HG02943 (cell line): ENCODE results near the gene ZNF563.

Source experiments
- ATAC-seq: cut with Tn5 transposase; IDR thresholded peaks from one replicate; pipeline ENCODE4 v1.9.1; 2021; ENCODE audit warnings: mild to moderate bottlenecking, low read depth, moderate library complexity; ENCODE audit not compliant: unreplicated experiment

ZNF563 gene

GRCh38 chr19:12295191-12295590 lies 38.2 kb downstream of the ZNF563 start:
- no peak for ATAC-seq

- peak; percentile 93 for ATAC-seq
Measured at GRCh38 chr19:12294249-12295158, 38.9 kb downstream of the ZNF563 start, which contains the start of gene ZNF44. TSS of gene ZNF44 (minus strand) at chr19:12294883. CDS start at chr19:12294694, 189 bp downstream.

DNA sequence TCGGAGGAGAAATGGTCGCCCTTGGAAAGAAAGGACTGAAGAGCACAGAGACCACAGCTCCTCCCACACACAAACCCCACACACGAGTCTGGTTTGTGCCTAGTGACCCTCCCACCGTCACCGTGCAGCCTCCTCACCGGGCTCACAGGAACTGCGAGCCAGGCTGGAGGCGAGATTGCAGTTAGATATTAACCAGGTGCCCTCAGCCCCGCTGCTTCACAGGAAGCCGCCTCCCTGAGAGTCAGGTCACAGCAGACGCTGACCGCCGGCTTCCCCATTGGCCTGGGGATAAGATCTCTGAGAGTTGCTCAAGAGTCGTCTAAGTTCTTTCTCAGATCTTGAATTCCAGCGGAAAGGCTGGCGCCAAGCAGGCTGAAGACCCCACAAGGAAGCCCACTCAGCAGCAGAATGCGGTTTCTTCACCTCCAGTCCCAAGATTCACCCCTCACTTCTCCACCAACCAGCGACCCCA lies 39.6 kb downstream of the ZNF563 start:
- peak; percentile 55 for ATAC-seq

DNA sequence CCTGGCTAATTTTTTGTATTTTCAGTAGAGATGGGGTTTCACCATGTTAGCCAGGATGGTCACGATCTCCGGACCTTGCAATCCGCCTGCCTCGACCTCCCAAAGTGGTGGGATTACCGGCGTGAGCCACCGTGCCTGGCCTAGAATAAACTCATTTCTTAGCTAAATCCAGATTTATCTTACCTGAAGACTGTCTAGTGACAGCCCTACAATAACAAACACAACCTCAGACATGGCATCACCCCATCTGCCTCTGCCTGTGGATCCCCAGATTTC lies 43.7 kb downstream of the ZNF563 start:
- no peak for ATAC-seq

DNA sequence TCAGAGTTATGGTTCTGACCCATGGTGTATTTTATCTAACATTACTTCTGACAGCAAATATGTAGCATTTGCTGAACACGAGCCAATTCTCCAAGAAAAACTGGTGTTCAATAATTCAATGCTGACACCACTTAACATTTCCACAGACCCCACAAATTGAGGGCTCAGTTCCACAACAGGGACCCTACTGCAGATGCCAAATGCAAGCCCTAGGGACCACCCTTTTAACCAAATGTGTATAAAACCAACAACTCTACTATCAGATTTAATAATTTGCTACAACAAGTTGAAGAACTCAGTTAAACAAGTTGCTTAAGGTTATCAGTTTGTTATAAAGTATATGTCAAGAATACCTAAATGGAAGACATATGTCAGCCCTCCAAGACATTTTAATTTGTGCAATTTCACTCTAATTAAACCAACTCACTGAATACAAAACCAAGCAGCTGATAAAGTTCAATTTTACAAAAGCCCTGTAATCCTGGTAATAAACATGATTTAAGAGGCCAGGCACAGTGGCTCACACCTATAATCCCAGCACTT lies 45.4 kb downstream of the ZNF563 start:
- ATAC-seq = no peak

DNA sequence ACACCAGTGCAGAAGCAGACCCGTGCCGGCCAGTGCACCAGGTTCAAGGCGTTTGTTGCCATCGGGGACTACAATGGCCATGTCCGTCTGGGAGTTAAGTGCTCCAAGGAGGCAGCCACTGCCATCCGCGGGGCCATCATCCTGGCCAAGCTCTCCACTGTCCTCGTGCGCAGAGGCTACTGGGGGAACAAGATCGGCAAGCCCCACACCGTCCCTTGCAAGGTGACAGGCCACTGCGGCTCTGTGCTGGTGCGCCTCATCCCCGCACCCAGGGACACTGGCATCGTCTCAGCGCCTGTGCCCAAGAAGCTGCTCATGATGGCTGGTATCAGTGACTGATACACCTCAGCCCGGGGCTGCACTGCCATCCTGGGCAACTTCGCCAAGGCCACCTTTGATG lies 48.8 kb downstream of the ZNF563 start:
- ATAC-seq = no peak

- no peak for ATAC-seq
Measured at GRCh38 chr19:12284226-12284625, 49.2 kb downstream of the ZNF563 start.

GRCh38 chr19:12278713-12279112 lies 54.7 kb downstream of the ZNF563 start:
- no peak for ATAC-seq

DNA sequence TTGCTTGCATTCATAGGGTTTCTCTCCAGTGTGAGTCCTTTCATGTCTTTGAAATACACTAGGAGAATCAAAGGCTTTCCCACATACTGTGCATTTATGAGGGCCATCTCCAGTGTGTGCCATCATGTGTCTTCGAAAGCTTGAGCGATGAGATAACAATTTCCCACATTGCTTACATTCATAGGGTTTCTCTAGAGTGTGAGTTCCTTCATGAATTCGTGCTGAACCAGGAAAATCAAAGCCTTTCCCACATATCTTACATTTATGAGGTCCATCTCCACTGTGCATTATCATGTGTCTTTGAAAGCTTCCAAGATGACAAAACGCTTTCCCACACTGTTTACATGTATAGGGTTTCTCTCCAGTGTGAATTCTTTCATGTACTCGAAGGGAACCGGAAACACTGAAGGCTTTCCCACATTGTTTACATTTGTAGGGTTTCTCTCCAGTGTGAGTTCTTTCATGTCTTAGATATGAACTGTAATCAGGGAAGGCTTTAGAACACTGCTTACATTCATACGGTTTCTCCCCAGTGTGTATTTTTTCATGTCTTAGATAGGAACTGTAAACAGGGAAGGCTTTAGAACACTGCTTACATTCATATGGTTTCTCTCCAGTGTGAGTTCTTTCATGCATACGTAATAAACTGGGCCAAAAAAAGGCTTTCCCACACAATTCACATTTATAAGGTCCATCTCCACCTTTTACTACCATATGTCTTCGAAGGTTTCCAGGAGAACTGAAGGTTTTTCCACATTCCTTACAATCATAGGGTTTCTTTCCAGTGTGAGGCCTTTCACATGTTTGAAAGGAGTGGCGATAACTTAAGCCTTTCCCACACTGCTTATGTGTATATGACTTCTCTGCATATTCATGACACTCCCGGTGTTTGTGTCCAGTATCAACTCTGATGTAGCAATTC lies 60.2 kb downstream of the ZNF563 start:
- no peak for ATAC-seq

GRCh38 chr19:12272386-12272785 lies 61.0 kb downstream of the ZNF563 start:
- ATAC-seq = no peak

DNA sequence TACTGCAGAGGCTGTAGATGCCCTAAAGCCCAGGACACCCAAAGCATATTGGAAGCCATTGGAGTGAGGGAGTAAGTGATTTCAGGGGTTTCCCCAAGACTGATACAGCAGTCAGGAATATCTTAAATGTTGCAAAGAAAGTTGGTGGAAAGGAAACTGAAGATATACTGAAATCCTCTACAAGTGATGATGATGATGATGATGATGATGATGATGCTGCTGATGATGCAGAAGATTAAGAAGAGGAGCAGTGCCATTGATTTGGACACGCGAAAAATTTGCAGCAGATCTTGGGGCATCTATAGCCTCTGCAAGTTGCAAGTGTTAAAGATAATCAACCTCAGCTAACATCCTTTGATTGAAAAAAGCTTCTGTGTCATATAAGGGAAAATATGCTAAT lies 62.6 kb downstream of the ZNF563 start:
- no peak for ATAC-seq
